ENCODE measurements around the gene ZNF507.
"Not testable (repeated sequence)": the region's sequence is repeated elsewhere in the genome, so short reads cannot be mapped to it uniquely, and the experiment has no call there.

The ZNF507 gene

DNA sequence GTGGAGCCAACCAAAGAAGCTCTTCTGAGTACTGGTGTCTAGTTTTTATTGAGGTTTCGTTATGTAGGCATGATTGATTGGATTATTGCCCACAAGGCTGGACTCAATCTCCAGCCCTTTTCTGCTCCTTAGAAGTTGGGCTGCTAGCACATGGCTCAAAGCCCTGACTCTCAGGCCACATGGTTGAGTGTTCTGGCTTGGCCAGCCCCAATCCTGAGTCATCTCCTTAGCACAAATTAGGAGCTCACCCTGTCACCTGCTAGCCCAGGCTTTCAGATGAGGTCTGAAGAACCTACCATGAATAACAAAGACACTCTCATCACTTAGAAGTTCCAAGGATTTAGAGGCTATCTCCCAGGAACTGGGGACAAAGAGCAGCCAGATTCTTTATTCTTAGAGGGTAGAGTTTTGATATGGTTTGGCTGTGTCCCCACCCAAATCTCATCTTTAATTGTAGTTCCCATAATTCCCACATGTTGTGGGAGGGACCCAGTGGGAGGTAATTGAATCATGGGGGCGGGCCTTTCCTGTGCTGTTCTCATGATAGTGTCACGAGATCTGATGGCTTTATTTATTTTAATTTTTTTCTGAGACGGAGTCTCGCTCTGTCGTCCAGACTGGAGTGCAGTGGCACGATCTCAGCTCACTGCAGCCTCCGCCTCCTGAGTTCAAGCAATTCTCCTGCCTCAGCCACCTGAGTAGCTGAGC is 71.5 kb downstream of the ZNF507 start:
- DNase-seq: no peak

- DNase-seq: no peak
Observed at GRCh38 chr19:32418155-32418554, 72.7 kb downstream of the ZNF507 start.

GRCh38 chr19:32421589-32422361 is 76.4 kb downstream of the ZNF507 start:
- DNase-seq: no peak

DNA sequence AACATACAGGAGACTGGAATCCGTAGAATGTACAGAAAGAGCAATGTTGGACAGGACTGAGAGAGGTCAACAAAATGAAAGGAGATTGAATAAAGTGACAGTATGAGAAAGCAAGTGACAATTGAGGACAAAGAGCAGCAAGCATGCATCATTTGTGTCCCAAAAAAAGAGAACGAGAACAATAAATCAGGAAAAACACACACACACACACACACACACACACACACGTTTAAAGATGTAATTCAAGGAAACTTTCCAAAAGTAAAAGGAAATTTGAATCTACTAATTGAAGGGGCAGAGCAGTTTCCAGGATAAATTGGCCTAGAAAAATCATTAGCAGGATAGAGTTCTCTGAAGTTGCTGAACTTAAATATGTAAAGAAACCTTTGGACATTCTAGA is 77.0 kb downstream of the ZNF507 start:
- DNase-seq: no peak

- DNase-seq: not testable (repeated sequence)
Observed at GRCh38 chr19:32423944-32424343, 78.5 kb downstream of the ZNF507 start.

DNA sequence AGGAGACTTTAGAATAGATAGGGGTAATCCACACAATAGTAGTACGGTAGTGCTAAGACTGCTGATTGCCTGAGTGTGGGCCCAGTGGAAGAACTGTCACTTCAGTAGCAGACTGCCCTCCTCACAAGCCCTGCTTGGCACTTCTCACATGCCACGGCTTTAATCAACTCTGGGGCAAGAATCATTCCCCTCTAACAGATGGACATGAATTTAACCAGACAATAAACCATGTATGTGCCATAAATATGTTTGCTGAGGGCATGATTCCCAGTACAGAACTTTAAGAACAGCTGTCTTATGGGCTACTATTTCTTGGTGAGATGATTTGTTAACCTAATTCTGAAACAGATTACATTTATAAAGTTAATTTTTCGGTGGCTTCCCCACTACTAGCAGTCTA is 82.1 kb downstream of the ZNF507 start:
- no peak for DNase-seq

- no peak for DNase-seq
Observed at GRCh38 chr19:32436692-32437091, 91.3 kb downstream of the ZNF507 start.

- DNase-seq: no peak
Observed at GRCh38 chr19:32437096-32437495, 91.7 kb downstream of the ZNF507 start.

Measured in activated naive CD4-positive, alpha-beta T cell treated with Interleukin-2 at 50 U/mL for 16 hours (primary cell).